SW 1271 (cell line): Measurements from ENCODE around the gene HSFX3.
"Not testable (repeated sequence)": the region's sequence is repeated elsewhere in the genome, so short reads cannot be mapped to it uniquely, and the experiment has no call there.

Source experiments
- DNase-seq, 2 experiments: peaks; one replicate each; lab custom pipeline; 2025; lab: John Stamatoyannopoulos, UW

HSFX3 gene, protein sequence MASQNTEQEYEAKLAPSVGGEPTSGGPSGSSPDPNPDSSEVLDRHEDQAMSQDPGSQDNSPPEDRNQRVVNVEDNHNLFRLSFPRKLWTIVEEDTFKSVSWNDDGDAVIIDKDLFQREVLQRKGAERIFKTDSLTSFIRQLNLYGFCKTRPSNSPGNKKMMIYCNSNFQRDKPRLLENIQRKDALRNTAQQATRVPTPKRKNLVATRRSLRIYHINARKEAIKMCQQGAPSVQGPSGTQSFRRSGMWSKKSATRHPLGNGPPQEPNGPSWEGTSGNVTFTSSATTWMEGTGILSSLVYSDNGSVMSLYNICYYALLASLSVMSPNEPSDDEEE

DNA sequence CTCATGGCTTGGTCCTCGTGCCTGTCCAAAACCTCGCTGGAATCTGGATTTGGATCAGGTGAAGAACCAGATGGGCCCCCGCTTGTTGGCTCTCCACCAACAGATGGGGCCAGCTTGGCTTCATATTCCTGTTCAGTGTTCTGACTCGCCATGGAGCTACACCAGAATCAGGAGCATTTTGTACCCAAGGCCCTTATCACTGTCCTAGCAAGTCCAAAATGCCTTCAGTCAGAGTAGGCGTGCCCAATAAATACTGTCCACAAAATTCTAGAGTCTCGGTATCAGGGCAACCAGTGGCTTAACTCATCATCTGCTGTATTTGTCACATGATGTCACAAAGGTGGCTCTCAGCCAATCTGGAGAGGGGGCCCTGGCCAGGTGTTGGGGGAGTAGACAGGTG lies at the start of gene HSFX3:
TSS of gene HSFX3 (minus strand) at position 224 of the 400 bp plus-strand sequence. CDS start at position 152, 72 bp downstream.
- DNase-seq = not testable (repeated sequence)

GRCh38 chrX:149598603-149599002 lies 48.9 kb upstream of the HSFX3 start:
- DNase-seq = not testable (repeated sequence)

- not testable (repeated sequence) for DNase-seq
Observed at GRCh38 chrX:149595943-149596342, 46.2 kb upstream of the HSFX3 start.

DNA sequence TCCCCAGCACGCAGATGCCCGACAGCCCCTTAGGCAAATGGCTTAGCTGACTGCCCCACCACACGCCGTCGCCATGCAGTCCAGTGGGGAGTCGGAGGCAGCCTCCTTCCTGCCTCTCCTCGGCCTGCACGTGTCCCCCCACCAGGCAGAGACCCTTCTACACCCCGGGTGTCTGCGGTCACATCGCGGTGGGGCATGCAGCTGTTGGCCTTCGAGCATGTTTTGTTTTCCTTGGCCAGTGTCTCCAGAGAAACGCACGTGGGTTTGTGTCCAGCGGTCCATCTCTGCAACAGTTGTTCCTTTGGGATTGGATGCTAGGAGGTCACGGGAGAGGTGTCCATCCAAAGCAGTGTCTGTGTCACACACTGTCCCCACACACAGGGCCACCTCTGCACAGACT lies 45.5 kb upstream of the HSFX3 start, which contains the start of gene HSFX2:
TSS of gene HSFX2 (minus strand) at position 101 of the 400 bp plus-strand sequence. CDS start 614 bp downstream, outside the sequence.
- not testable (repeated sequence) for DNase-seq

- not testable (repeated sequence) for DNase-seq
Observed at GRCh38 chrX:149590993-149591392, 41.3 kb upstream of the HSFX3 start.

- not testable (repeated sequence) for DNase-seq
Observed at GRCh38 chrX:149587359-149587758, 37.6 kb upstream of the HSFX3 start, which contains the start of gene MAGEA9B. Gene MAGEA9B, minus strand, starts transcription at chrX:149587459. Its CDS starts 4,280 bp downstream, at chrX:149583179.

GRCh38 chrX:149585631-149586030 lies 35.9 kb upstream of the HSFX3 start:
- not testable (repeated sequence) for DNase-seq

GRCh38 chrX:149573456-149573855 lies 23.7 kb upstream of the HSFX3 start:
- not testable (repeated sequence) for DNase-seq

GRCh38 chrX:149572743-149573142 lies 23.0 kb upstream of the HSFX3 start:
- no peak for DNase-seq

DNA sequence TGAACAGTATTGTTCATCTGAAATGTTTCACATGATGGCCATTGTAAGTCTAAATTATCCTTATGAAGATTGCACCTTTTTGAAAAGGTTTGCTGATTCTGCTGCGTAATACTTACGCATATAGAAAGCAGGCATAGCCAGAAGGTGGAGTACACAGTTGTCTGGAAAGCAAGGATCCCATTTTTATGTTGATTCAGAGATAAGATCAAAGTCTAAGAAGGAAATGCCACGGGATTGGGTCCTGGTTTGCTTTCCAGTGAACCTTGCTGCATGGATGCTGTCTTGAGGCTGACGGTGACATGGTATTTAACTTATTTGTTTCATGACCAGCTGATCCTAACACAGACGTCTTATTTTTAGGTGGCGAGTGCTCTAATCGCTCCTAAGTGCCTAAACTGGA lies 22.0 kb upstream of the HSFX3 start:
- no peak for DNase-seq

DNA sequence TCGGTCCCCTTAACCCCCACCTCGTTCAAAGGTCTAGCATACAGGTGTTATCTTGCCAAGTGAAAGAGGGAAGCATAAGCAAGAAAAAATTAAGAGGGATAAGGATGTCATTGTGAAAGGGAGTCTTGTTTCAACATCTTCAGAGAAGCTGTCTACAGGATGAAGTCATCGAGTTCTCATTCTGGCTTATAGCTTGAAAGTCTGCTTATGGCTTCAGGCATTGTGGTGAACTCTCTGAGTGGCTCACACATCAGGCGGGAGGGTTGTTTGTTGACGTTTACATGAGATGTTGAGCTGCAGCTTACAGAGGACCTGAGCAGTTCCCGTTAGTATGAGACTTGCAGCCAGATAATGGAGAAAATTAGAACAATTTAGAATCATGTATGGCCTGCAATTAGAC lies 20.9 kb upstream of the HSFX3 start:
- DNase-seq = no peak

GRCh38 chrX:149569770-149570169 lies 20.0 kb upstream of the HSFX3 start:
- no peak for DNase-seq

GRCh38 chrX:149568701-149569296 lies 19.1 kb upstream of the HSFX3 start:
- no peak for DNase-seq

DNA sequence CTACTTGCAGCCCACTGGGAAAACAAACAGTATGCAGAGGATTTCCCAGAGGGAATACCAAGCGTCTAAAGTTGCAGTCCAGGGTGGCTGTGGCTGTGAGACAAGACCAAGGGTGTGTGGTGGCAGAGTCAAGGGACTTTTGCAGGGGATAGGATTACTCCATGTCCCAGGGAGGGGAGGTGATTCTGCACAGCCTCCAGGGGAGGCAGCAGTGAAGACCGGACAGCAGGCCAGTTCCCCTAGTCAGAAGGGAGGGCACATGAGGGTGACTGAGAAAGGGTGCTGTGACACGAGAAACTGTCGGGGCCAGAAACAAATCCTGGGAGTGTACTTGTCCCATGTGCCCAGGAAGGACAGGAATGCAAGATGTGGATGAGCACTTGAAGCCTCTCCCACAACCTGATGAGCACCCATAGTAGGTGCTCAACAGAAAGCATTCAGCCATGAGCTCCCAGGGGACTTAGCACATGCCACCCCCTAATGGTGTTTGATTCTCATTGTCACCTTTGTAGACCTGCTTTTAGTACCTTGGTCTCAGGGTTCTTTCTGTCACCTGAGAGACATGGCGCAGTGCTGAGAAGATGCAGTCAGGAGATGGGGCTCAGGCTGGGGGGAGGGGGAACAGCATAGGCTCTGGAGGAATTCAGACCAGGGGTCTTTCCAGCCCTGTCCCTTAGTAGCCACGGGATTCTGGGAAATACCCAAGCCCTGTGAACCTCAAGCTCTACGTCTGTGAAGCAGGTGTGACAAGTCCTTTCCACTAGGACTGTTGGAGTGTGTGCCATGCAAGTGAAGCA lies 18.1 kb upstream of the HSFX3 start:
- no peak for DNase-seq

DNA sequence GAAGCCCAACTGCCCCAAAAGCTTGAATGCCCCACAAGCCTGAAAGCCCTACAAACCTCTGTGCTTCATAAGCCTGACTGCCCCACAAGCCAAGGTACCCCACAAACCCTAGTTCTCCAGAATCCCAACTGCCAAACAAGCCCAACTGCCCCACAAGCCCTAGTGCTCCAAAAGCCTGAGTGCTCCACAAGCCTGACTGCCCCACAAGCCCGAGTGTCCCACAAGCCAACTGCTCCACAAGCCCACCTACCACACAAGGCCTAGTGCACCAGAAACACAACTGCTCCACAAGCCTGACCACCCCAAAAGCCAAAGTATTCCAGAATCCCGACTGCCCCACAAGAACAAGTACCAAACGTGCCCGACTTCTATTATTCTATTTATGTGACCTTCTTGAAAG lies 13.6 kb upstream of the HSFX3 start:
- DNase-seq = no peak

GRCh38 chrX:149555251-149555650 lies 5.5 kb upstream of the HSFX3 start:
- DNase-seq = not testable (repeated sequence)

DNA sequence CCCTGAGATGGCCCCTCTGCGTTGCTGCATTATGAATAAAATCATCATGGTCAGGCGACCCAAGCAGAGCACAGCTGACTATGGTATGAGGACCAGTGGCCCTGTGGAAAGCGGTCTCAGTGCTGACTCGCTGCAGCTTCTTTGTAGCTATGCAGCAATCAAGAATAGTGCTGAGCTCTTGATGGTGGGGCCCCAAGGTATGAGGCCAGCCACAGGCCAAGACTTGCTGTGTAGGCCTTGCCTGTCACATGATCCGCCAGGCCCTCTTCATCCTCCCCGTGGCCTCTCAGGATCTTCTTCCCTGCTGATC lies 2.2 kb upstream of the HSFX3 start:
- DNase-seq = not testable (repeated sequence)

GRCh38 chrX:149551245-149551938 lies 1.7 kb upstream of the HSFX3 start:
- DNase-seq = not testable (repeated sequence)

GRCh38 chrX:149550454-149550853 lies 730 bp upstream of the HSFX3 start:
- not testable (repeated sequence) for DNase-seq

DNA sequence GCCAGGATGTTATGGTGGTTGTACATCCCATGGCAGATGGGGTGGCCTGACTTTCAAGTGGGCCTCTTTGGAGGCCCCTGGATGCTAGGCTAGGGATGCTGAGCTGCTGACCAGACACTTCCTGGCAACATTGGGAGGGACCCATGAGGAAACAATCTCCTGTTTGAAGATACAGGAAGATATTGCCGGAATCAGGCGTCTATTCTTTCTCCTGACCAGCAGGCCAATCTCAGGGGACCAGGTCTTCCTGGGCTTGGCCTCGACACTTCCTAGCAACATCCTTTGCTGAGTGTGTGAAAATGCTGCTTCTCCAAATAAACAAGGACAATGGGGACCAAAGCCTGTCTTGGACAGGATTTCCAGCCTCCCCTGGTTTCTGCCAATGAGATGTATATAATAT lies 1.9 kb downstream of the HSFX3 start:
- DNase-seq = not testable (repeated sequence)

DNA sequence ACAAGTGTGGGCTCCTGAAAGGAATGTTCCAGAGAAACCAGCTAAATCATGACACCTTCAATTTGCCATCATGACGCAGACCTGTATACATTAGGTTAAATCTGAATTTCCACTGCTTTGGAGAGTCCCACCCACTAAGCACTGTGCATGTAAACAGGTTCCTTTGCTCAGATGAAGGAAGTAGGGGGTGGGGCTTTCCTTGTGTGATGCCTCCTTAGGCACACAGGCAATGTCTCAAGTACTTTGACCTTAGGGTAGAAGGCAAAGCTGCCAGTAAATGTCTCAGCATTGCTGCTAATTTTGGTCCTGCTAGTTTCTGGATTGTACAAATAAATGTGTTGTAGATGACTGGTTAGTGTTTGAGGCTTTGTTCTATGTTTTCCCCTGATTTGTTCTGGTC lies 2.8 kb downstream of the HSFX3 start:
- DNase-seq = not testable (repeated sequence)
